CD14-positive monocyte (primary cell): ENCODE results near the gene APOBEC3F. TPM values are rescaled to one million over a fixed set of nuclear protein-coding genes. Genes with fewer than 3 reads are reported as not detected.

Source experiments
- DNase-seq, 3 donors: peaks; one replicate each; pipeline ENCODE4 v3.0.0-alpha.2; 2011 to 2022
- H2AFZ ChIP-seq: 2 replicates; pipeline ENCODE4 v1.6.0; 2012; ENCODE audit warnings: mild to moderate bottlenecking, low read depth, low read length, inconsistent platforms; ENCODE audit not compliant: insufficient read depth, poor library complexity, severe bottlenecking
- H3K27ac ChIP-seq, 2 donors: 1 replicate in 1 of 2; 2 replicates in 1 of 2; pipeline ENCODE4 v1.5.1; 2012 to 2013; ENCODE audit warnings: low read length in 2 of 2, control low read depth in 1 of 2, inconsistent platforms in 1 of 2, low read depth in 1 of 2, mild to moderate bottlenecking in 1 of 2
- H3K27me3 ChIP-seq, 2 donors: one replicate each; pipeline versions ENCODE4 v1.6.0 to v1.6.1; 2011 to 2013; ENCODE audit warnings: low read length in 2 of 2; ENCODE audit not compliant: control insufficient read depth in 2 of 2, insufficient read depth in 2 of 2
- H3K36me3 ChIP-seq, 2 donors: replicated peaks in 1 of 2; 1 replicate in 1 of 2; 2 replicates in 1 of 2; pipeline versions ENCODE4 v1.5.1 to v1.6.1; 2012 to 2013; ENCODE audit warnings: low read length in 2 of 2, control low read depth in 1 of 2, inconsistent platforms in 1 of 2, mild to moderate bottlenecking in 1 of 2; ENCODE audit not compliant: insufficient read depth in 2 of 2, control insufficient read depth in 1 of 2
- H3K4me1 ChIP-seq, 2 donors: 1 replicate in 1 of 2; 2 replicates in 1 of 2; pipeline versions ENCODE4 v1.5.1 to v1.6.1; 2012 to 2013; ENCODE audit warnings: low read length in 2 of 2, control low read depth in 1 of 2, inconsistent platforms in 1 of 2, mild to moderate bottlenecking in 1 of 2, moderate library complexity in 1 of 2; ENCODE audit not compliant: insufficient read depth in 2 of 2, control insufficient read depth in 1 of 2
- H3K4me2 ChIP-seq: replicated peaks from 2 replicates; pipeline ENCODE3; 2012; ENCODE audit warnings: low read length, moderate library complexity, mild to moderate bottlenecking; ENCODE audit not compliant: poor library complexity, severe bottlenecking; ENCODE audit errors: extremely low read depth
- H3K4me3 ChIP-seq, 3 experiments: fragments of 200-600 bp in 1 of 3; sonication (generic) in 1 of 3; replicated peaks in 1 of 3; 1 replicate in 2 of 3; 2 replicates in 1 of 3; pipeline ENCODE4 v1.5.1; 2011 to 2013; ENCODE audit warnings: low read length in 3 of 3, mild to moderate bottlenecking in 3 of 3, control low read depth in 2 of 3, low read depth in 2 of 3, inconsistent platforms in 1 of 3, moderate library complexity in 1 of 3
- H3K79me2 ChIP-seq: 2 replicates; pipeline ENCODE4 v1.6.0; 2012; ENCODE audit warnings: mild to moderate bottlenecking, control low read depth, inconsistent platforms, low read length, moderate library complexity; ENCODE audit not compliant: insufficient read depth
- H3K9ac ChIP-seq: 2 replicates; pipeline ENCODE4 v1.6.0; 2017; ENCODE audit warnings: low read length, mild to moderate bottlenecking; ENCODE audit not compliant: insufficient read depth, poor library complexity, severe bottlenecking
- H3K9me3 ChIP-seq, 2 donors: replicated peaks in 1 of 2; 1 replicate in 1 of 2; 2 replicates in 1 of 2; pipeline versions ENCODE4 v1.5.1 to v1.6.1; 2012 to 2013; ENCODE audit warnings: low read length in 2 of 2, control low read depth in 1 of 2; ENCODE audit not compliant: control insufficient read depth in 1 of 2, insufficient read depth in 1 of 2
- H4K20me1 ChIP-seq: 2 replicates; pipeline ENCODE4 v1.6.0; 2012; ENCODE audit warnings: mild to moderate bottlenecking, low read length, control low read depth, moderate library complexity; ENCODE audit not compliant: insufficient read depth
- H3K27ac Mint-ChIP-seq, 7 donors: one replicate each; pipeline ENCODE4 v1.8.0; 2020; ENCODE audit warnings: mild to moderate bottlenecking in 7 of 7, mixed read lengths in 7 of 7, moderate library complexity in 6 of 7, inconsistent platforms in 2 of 7
- H3K27me3 Mint-ChIP-seq, 3 donors: one replicate each; pipeline ENCODE4 v1.8.0; 2021 to 2022; ENCODE audit warnings: low read depth in 3 of 3, mild to moderate bottlenecking in 3 of 3, mixed read lengths in 3 of 3, moderate library complexity in 3 of 3, inconsistent platforms in 1 of 3
- H3K36me3 Mint-ChIP-seq, 2 donors: one replicate each; pipeline ENCODE4 v1.8.0; 2020; ENCODE audit warnings: mixed read lengths in 2 of 2, inconsistent platforms in 1 of 2, mild to moderate bottlenecking in 1 of 2
- H3K4me1 Mint-ChIP-seq: one replicate; pipeline ENCODE4 v1.8.0; 2020; ENCODE audit warnings: mild to moderate bottlenecking, mixed read lengths
- H3K4me3 Mint-ChIP-seq, 2 donors: one replicate each; pipeline ENCODE4 v1.8.0; 2020; ENCODE audit warnings: mild to moderate bottlenecking in 2 of 2, mixed read lengths in 2 of 2, moderate library complexity in 1 of 2
- H3K9me3 Mint-ChIP-seq, 7 donors: one replicate each; pipeline ENCODE4 v1.8.0; 2020 to 2022; ENCODE audit warnings: mixed read lengths in 7 of 7, mild to moderate bottlenecking in 6 of 7, moderate library complexity in 6 of 7, inconsistent platforms in 2 of 7
- CTCF ChIP-seq: fragments of 200-600 bp; IDR thresholded peaks from one replicate; pipeline ENCODE4 v1.8.0; 2022; ENCODE audit warnings: antibody characterized with exemption, mild to moderate bottlenecking
- WGBS: methylation state at CpG from one replicate; pipeline ENCODE4 v1.1.5; 2013; ENCODE audit warnings: missing lambda C conversion rate; ENCODE audit not compliant: insufficient coverage; 5-methylcytosine and 5-hydroxymethylcytosine counted together
- intact Hi-C, 2 donors: fragments of 100-400 bp; cut with micrococcal nuclease; formaldehyde crosslinking; loops; one replicate each; pipeline versions ENCODE4 v1.15.0 to v1.15.1; 2023
- polyA plus RNA-seq, 3 donors: library from polyadenylated mRNA; depleted of rRNA in 1 of 3; unstranded in 2 of 3; stranded (reverse) in 1 of 3; fragments of 300-500 nt in 2 of 3; fragments of >200 nt in 1 of 3; fragmentation: Illumina TruSeq in 2 of 3; gene quantifications; 1 replicate in 2 of 3; 2 replicates in 1 of 3; pipeline ENCODE4 v1.2.3, GENCODE V29; 2012 to 2021

Gene APOBEC3F
- polyA plus RNA-seq, 3 donors = 4.1 to 8.0 (median 4.4) TPM

GRCh38 chr22:39084666-39085065, 44.0 kb downstream of the APOBEC3F start:
- no peak overlapping the region for H3K4me2 ChIP-seq
- Mint-ChIP-seq H3K4me3 (no peak overlapping the region), H3K9me3 (no peaks in the 10 kb centered on the region), H3K27ac (peak overlapping the region in 1 of 7 donors; percentile 42), H3K36me3 (peaks cover 38 to 48% of the 10 kb centered on the region in 2 donors), H3K4me1 (peaks cover 11% of the 10 kb centered on the region), H3K27me3 (peaks cover 0 to 1% (median 0%) of the 10 kb centered on the region in 3 donors)
- WGBS = 97% methylated on average over 8 of the region's 8 CpGs
- no peak for TF ChIP-seq CTCF
- no peaks in the 10 kb centered on the region for H3K4me1 ChIP-seq
- H3K9ac ChIP-seq = no peak overlapping the region
- DNase-seq = no peak
- no peaks in the 10 kb centered on the region for H3K79me2 ChIP-seq
- H3K27me3 ChIP-seq = no peaks in the 10 kb centered on the region
- peaks cover 20 to 46% of the 10 kb centered on the region in 2 donors for H3K36me3 ChIP-seq
- intact Hi-C loops = no loop called here
- no peaks in the 10 kb centered on the region for H3K9me3 ChIP-seq
- H2AFZ ChIP-seq = no peak overlapping the region
- H3K27ac ChIP-seq = no peak overlapping the region
- peaks cover 4% of the 10 kb centered on the region for H4K20me1 ChIP-seq
- no peak overlapping the region for H3K4me3 ChIP-seq

- TF ChIP-seq CTCF = no peak
- no peak for DNase-seq
- Mint-ChIP-seq H3K27me3 (peaks cover 2 to 10% (median 5%) of the 10 kb centered on the region in 3 donors), H3K27ac (peak overlapping the region in 2 of 7 donors; percentile 32 to 37), H3K4me1 (peaks cover 12% of the 10 kb centered on the region), H3K36me3 (peaks cover 17 to 27% of the 10 kb centered on the region in 2 donors), H3K9me3 (no peaks in the 10 kb centered on the region), H3K4me3 (no peak overlapping the region)
- H3K4me3 ChIP-seq = no peak overlapping the region
- H3K4me2 ChIP-seq = no peak overlapping the region
- no peaks in the 10 kb centered on the region for H3K79me2 ChIP-seq
- H4K20me1 ChIP-seq = no peaks in the 10 kb centered on the region
- intact Hi-C loops = no loop called here
- H3K27me3 ChIP-seq = no peaks in the 10 kb centered on the region
- H3K27ac ChIP-seq = no peak overlapping the region
- 98% methylated on average over 6 of the region's 6 CpGs for WGBS
- H3K9me3 ChIP-seq = no peaks in the 10 kb centered on the region
- H3K4me1 ChIP-seq = peaks cover under 1 to 7% of the 10 kb centered on the region in 2 donors
- no peak overlapping the region for H2AFZ ChIP-seq
- H3K9ac ChIP-seq = no peak overlapping the region
- H3K36me3 ChIP-seq = peaks cover under 1 to 23% of the 10 kb centered on the region in 2 donors
Measured at GRCh38 chr22:39087098-39087497, 46.4 kb downstream of the APOBEC3F start.
